Fibroblast of pulmonary artery (primary cell): ENCODE measurements around the gene SATL1.
"Not testable (repeated sequence)": the region's sequence is repeated elsewhere in the genome, so short reads cannot be mapped to it uniquely, and the experiment has no call there.

Experiments used
- DNase-seq: peaks from one replicate; pipeline ENCODE4 v3.0.0-alpha.2; 2010; ENCODE audit warnings: low read depth
- H3K4me3 ChIP-seq: replicated peaks from 2 replicates; pipeline ENCODE4 v1.5.1; 2011; ENCODE audit warnings: low read depth, mild to moderate bottlenecking, control low read depth, low read length, moderate library complexity
- CTCF ChIP-seq: IDR thresholded peaks from 2 replicates; pipeline ENCODE4 v1.5.1; 2011; ENCODE audit warnings: mild to moderate bottlenecking, control low read depth, low read length, inconsistent platforms; ENCODE audit errors: missing control alignments

The SATL1 gene

GRCh38 chrX:85111347-85111746 lies 132.2 kb downstream of the SATL1 start:
- no peak overlapping the region for H3K4me3 ChIP-seq
- TF ChIP-seq CTCF: peak; percentile 57
- peak; percentile 30 for DNase-seq

- DNase-seq: peak; percentile 12
- TF ChIP-seq CTCF: peak; percentile 40
These were observed 134.3 kb downstream of the SATL1 start for GRCh38 chrX:85109235-85109634.

GRCh38 chrX:85108165-85108564 lies 135.4 kb downstream of the SATL1 start:
- no peak overlapping the region for H3K4me3 ChIP-seq
- DNase-seq: no peak
- no peak for TF ChIP-seq CTCF

More at GRCh38 chrX:85109235-85109634, 134.3 kb downstream of the SATL1 start:
- no peak overlapping the region for H3K4me3 ChIP-seq

- no peak overlapping the region for H3K4me3 ChIP-seq
- no peak for DNase-seq
- TF ChIP-seq CTCF: no peak
These were observed 136.2 kb downstream of the SATL1 start for GRCh38 chrX:85107407-85107806.

GRCh38 chrX:85089321-85089840 lies 154.2 kb downstream of the SATL1 start:
- no peak overlapping the region for H3K4me3 ChIP-seq
- no peak for TF ChIP-seq CTCF
- DNase-seq: no peak

- peak; percentile 54 for DNase-seq
- no peak overlapping the region for H3K4me3 ChIP-seq
- TF ChIP-seq CTCF: peak; percentile 74
These were observed 158.7 kb downstream of the SATL1 start for GRCh38 chrX:85084770-85085393.

- not testable (repeated sequence) for H3K4me3 ChIP-seq, DNase-seq
These were observed 166.3 kb downstream of the SATL1 start for GRCh38 chrX:85077247-85077646.
